Measurements from ENCODE around the gene RS1.

RS1 gene

GRCh38 chrX:18702362-18703195 lies 30.7 kb upstream of the RS1 start:
- H3K4me1 ChIP-seq, result no peaks in the 10 kb centered on the region
- H3K9me3 ChIP-seq, result no peaks in the 10 kb centered on the region
- no peak overlapping the region for H3K4me3 ChIP-seq (ENCODE audit: low read depth, low read length)
- DNase-seq, result no peak
- no peak for TF ChIP-seq CTCF (IDR thresholded peaks at IDR 0.05; ENCODE audit: low read depth, low read length)
- no peaks in the 10 kb centered on the region for H3K27me3 ChIP-seq
- no peaks in the 10 kb centered on the region for H3K36me3 ChIP-seq

DNA sequence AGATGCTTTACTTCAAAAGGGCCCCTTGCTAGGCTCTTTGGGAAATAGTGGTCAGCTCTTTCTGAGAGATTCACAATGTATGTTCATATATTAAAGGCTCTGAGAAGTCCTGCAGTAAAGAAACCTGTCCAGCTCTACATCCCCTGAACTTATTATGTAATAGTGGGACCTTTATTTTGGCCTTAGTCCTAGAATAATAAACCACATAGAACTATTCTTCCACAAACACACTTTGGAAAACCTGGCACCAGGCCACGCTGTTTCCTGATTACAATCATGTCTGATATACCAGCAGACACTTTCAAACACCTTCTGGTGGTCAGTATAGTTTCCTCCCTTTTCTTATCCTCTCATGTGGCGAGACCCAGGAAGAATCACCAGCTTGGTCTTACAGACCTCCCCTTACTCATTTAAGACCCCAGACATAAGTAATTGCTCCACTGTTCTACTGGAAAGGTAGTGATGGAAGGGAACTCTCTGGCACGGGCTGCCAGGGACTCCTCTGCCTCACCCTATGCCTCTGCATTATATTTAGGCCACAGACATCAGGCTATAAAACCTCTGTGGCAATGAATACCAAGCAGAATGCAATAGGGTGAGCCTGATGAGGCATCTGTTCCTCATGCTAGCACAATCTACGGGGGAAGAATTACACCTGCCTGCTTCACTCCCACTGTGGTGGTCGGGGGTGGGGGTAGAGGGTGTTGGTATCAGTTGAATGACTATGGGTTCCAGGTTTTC lies 29.9 kb upstream of the RS1 start:
- no peaks in the 10 kb centered on the region for H3K27me3 ChIP-seq
- H3K4me1 ChIP-seq, result no peaks in the 10 kb centered on the region
- TF ChIP-seq CTCF (IDR thresholded peaks at IDR 0.05; ENCODE audit: low read depth, low read length), result no peak
- H3K9me3 ChIP-seq, result no peaks in the 10 kb centered on the region
- no peaks in the 10 kb centered on the region for H3K36me3 ChIP-seq
- H3K4me3 ChIP-seq (ENCODE audit: low read depth, low read length), result no peak overlapping the region
- DNase-seq, result peak; percentile 22

- DNase-seq, result no peak
- Histone ChIP-seq H3K4me3 (ENCODE audit: low read depth, low read length) (no peak overlapping the region), H3K4me1 (no peaks in the 10 kb centered on the region), H3K9me3 (no peaks in the 10 kb centered on the region), H3K36me3 (no peaks in the 10 kb centered on the region), H3K27me3 (no peaks in the 10 kb centered on the region)
- TF ChIP-seq CTCF (IDR thresholded peaks at IDR 0.05; ENCODE audit: low read depth, low read length), result no peak
These were observed 27.1 kb upstream of the RS1 start for GRCh38 chrX:18698737-18699650.

DNA sequence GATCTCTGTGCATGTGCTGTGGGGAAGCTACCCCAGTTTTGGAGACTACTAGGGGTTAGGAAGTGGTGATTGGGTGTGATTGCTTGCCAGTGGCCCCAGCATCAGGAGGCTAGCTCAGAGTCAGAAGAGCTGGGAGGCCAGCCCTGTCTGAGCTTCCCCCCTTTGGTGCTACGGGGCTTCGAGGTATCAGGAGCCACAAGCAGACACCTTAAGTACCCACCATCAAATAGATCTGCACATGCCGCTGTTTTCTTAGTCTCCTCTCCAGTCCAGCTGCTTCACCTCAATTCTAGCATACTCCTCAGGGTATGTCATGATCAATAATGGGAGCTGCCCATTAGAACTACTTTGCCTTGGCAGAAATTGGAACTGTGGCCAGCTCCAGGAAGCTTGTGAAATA lies 24.7 kb upstream of the RS1 start:
- Histone ChIP-seq H3K27me3 (no peaks in the 10 kb centered on the region), H3K4me3 (ENCODE audit: low read depth, low read length) (no peak overlapping the region), H3K9me3 (no peaks in the 10 kb centered on the region), H3K4me1 (no peaks in the 10 kb centered on the region), H3K36me3 (no peaks in the 10 kb centered on the region)
- TF ChIP-seq CTCF (IDR thresholded peaks at IDR 0.05; ENCODE audit: low read depth, low read length), result no peak
- DNase-seq, result no peak

DNA sequence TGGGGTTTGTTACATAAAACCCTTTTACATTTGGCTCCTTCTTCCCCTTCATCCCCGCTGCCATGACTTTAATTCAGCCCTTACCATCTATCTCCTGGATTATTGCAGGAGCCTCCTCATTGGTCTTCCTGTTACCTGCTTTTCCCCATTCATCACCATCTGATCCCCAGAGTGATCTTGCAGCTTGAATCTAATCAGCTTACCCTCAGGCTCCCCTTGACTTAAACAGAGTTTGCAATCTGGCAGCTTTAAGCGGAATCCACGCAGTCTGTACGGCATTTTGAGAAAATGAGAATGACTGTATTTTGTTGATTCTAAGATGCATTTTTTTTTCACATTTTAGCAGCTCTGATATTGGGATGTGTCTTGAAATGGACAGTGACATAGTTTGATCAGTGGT lies 20.6 kb upstream of the RS1 start:
- H3K27me3 ChIP-seq, result no peaks in the 10 kb centered on the region
- no peak for TF ChIP-seq CTCF (IDR thresholded peaks at IDR 0.05; ENCODE audit: low read depth, low read length)
- no peaks in the 10 kb centered on the region for H3K4me1 ChIP-seq
- H3K4me3 ChIP-seq (ENCODE audit: low read depth, low read length), result no peak overlapping the region
- no peak for DNase-seq
- no peaks in the 10 kb centered on the region for H3K9me3 ChIP-seq
- no peaks in the 10 kb centered on the region for H3K36me3 ChIP-seq
